DOHH2 (cell line): ENCODE data around the gene ARHGEF12.

Experiments
- H3F3A ChIP-seq: fragments of 200-600 bp; sonication (generic), shearing (Covaris generic); 2 replicates; pipeline ENCODE4 v1.6.0; 2016; ENCODE audit warnings: antibody characterized with exemption, mild to moderate bottlenecking; ENCODE audit not compliant: control insufficient read depth, insufficient read depth
- H3K27ac ChIP-seq: fragments of 200-600 bp; sonication (generic); 2 replicates; pipeline ENCODE4 v1.5.1; 2014; ENCODE audit warnings: low read depth, mild to moderate bottlenecking, low read length, moderate library complexity
- H3K27me3 ChIP-seq: fragments of 200-600 bp; sonication (generic); 2 replicates; pipeline ENCODE4 v1.6.1; 2014; ENCODE audit warnings: mild to moderate bottlenecking, low read length, mixed read lengths; ENCODE audit not compliant: control insufficient read depth
- H3K36me3 ChIP-seq: fragments of 200-600 bp; sonication (generic); 2 replicates; pipeline ENCODE4 v1.6.1; 2014; ENCODE audit warnings: mild to moderate bottlenecking, low read length, moderate library complexity, mixed read lengths; ENCODE audit not compliant: control insufficient read depth
- H3K4me1 ChIP-seq: fragments of 200-600 bp; sonication (generic); 2 replicates; pipeline ENCODE4 v1.6.1; 2014; ENCODE audit warnings: mild to moderate bottlenecking, low read length, mixed read lengths; ENCODE audit not compliant: control insufficient read depth
- H3K4me2 ChIP-seq: fragments of 200-600 bp; sonication (generic); 2 replicates; pipeline ENCODE4 v1.6.0; 2014; ENCODE audit warnings: mild to moderate bottlenecking, low read length, moderate library complexity
- H3K4me3 ChIP-seq: fragments of 200-600 bp; sonication (generic); 2 replicates; pipeline ENCODE4 v1.5.1; 2014; ENCODE audit warnings: mild to moderate bottlenecking, low read length, mixed read lengths
- H3K79me2 ChIP-seq: fragments of 200-600 bp; sonication (generic); 2 replicates; pipeline ENCODE4 v1.6.1; 2014; ENCODE audit warnings: mild to moderate bottlenecking, low read length, mixed read lengths; ENCODE audit not compliant: control insufficient read depth
- H3K9me2 ChIP-seq: fragments of 200-600 bp; sonication (generic); replicated peaks from 2 replicates; pipeline ENCODE4 v1.6.1; 2014; ENCODE audit warnings: mild to moderate bottlenecking, low read length, mixed read lengths; ENCODE audit not compliant: control insufficient read depth
- H3K9me3 ChIP-seq: fragments of 200-600 bp; sonication (generic); 2 replicates; pipeline ENCODE4 v1.6.1; 2014; ENCODE audit warnings: antibody characterized with exemption, low read length, mixed read lengths; ENCODE audit not compliant: control insufficient read depth, insufficient read depth
- H4K20me1 ChIP-seq: fragments of 200-600 bp; sonication (generic); 2 replicates; pipeline ENCODE4 v1.6.0; 2014; ENCODE audit warnings: low read depth, mild to moderate bottlenecking, antibody characterized with exemption, low read length, moderate library complexity; ENCODE audit not compliant: control insufficient read depth, insufficient read depth
- EZH2phosphoT487 ChIP-seq: fragments of 200-600 bp; sonication (generic); IDR thresholded peaks from 2 replicates; pipeline ENCODE4 v1.6.1; 2017; ENCODE audit warnings: borderline replicate concordance, mild to moderate bottlenecking, antibody characterized with exemption, low read length, moderate library complexity, mixed read lengths
- TF ChIP-seq, protein P1 (sequence below): fragments of 200-600 bp; sonication (generic); IDR thresholded peaks from one replicate; pipeline ENCODE4 v1.5.1; 2014; ENCODE audit warnings: antibody characterized with exemption, mild to moderate bottlenecking, low read depth, low read length; ENCODE audit not compliant: poor library complexity, severe bottlenecking

ARHGEF12 gene

DNA sequence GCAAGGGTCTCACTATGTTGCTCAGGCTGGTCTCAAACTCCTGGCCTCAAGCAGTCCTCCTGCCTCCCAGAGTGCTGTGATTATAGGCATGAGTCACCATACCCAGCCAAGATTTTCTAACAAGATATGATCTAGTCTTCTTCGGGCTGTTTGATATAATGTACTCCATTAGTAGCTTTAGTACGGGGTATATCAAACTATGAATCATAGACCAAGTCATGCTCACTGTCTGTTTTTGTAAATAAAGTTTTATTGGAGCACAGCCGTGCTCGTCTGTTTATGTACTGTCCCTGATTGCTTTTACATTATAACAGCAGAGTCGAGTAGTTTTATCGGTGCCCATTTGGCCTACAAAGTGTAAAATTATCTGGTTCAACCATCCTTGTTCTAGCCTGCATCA lies 131.4 kb downstream of the ARHGEF12 start:
- no peaks in the 10 kb centered on the region for H4K20me1 ChIP-seq
- no peak overlapping the region for H3K27ac ChIP-seq
- H3K4me2 ChIP-seq = no peak overlapping the region
- no peaks in the 10 kb centered on the region for H3K79me2 ChIP-seq
- H3F3A ChIP-seq = no peaks in the 10 kb centered on the region
- peaks cover 8% of the 10 kb centered on the region; the same call in 1 of the 2 replicates for H3K36me3 ChIP-seq
- no peaks in the 10 kb centered on the region for H3K9me3 ChIP-seq
- H3K9me2 ChIP-seq = no peaks in the 10 kb centered on the region
- no peak overlapping the region for H3K4me3 ChIP-seq
- no peaks in the 10 kb centered on the region for H3K27me3 ChIP-seq
- TF ChIP-seq EZH2phosphoT487 = no peak
- TF ChIP-seq, protein P1, sequence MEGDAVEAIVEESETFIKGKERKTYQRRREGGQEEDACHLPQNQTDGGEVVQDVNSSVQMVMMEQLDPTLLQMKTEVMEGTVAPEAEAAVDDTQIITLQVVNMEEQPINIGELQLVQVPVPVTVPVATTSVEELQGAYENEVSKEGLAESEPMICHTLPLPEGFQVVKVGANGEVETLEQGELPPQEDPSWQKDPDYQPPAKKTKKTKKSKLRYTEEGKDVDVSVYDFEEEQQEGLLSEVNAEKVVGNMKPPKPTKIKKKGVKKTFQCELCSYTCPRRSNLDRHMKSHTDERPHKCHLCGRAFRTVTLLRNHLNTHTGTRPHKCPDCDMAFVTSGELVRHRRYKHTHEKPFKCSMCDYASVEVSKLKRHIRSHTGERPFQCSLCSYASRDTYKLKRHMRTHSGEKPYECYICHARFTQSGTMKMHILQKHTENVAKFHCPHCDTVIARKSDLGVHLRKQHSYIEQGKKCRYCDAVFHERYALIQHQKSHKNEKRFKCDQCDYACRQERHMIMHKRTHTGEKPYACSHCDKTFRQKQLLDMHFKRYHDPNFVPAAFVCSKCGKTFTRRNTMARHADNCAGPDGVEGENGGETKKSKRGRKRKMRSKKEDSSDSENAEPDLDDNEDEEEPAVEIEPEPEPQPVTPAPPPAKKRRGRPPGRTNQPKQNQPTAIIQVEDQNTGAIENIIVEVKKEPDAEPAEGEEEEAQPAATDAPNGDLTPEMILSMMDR = no peak
- H3K4me1 ChIP-seq = no peaks in the 10 kb centered on the region

DNA sequence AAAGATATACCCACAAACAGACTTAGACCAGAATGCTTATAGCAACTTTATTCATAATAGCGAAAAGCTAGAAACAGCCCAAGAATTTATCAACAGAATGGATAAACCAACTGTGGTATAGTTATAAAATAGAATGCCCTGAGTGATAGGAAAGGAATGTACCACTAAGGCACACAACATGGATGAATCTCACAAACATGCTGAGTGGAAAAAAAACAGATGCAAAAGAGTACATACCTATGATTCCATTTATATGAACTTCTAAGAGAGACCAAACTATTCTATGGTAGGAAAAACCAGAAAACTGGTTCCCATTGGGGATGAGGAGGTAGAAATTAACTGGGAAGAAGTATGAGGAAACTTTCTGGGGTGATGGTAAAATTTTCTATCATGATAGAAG lies 134.9 kb downstream of the ARHGEF12 start:
- Histone ChIP-seq H4K20me1 (no peaks in the 10 kb centered on the region), H3F3A (no peaks in the 10 kb centered on the region), H3K79me2 (no peaks in the 10 kb centered on the region), H3K4me2 (no peak overlapping the region), H3K9me2 (no peaks in the 10 kb centered on the region), H3K9me3 (no peaks in the 10 kb centered on the region), H3K4me3 (no peak overlapping the region), H3K27ac (no peak overlapping the region), H3K36me3 (peaks cover 6% of the 10 kb centered on the region; the same call in 1 of the 2 replicates), H3K4me1 (no peaks in the 10 kb centered on the region), H3K27me3 (no peaks in the 10 kb centered on the region)
- TF ChIP-seq EZH2phosphoT487 = no peak
- TF ChIP-seq, protein P1 = no peak

DNA sequence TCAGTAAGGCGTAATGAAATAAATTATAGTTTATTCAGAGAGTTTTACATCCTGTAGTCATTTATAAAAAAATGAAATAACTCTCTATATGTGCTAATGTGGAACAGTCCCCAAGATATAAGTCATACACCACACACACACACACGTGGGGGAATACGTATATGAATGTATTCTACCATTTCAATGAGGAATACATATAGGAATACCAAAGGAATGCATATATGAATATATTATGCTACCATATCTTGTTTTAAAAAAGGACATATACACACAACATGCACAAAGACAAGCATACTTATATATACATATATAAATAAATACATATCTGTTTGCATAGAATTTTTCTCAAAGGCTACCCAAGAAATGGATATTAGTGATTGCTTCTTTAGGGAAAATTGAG lies 135.8 kb downstream of the ARHGEF12 start:
- no peaks in the 10 kb centered on the region for H3K9me2 ChIP-seq
- peaks cover 6% of the 10 kb centered on the region; the same call in 1 of the 2 replicates for H3K36me3 ChIP-seq
- H3K4me3 ChIP-seq = no peak overlapping the region
- no peak overlapping the region for H3K27ac ChIP-seq
- no peaks in the 10 kb centered on the region for H3K4me1 ChIP-seq
- no peaks in the 10 kb centered on the region for H3K79me2 ChIP-seq
- no peaks in the 10 kb centered on the region for H3F3A ChIP-seq
- TF ChIP-seq EZH2phosphoT487 = no peak
- TF ChIP-seq, protein P1 = no peak
- no peak overlapping the region for H3K4me2 ChIP-seq
- H4K20me1 ChIP-seq = no peaks in the 10 kb centered on the region
- no peaks in the 10 kb centered on the region for H3K27me3 ChIP-seq
- no peaks in the 10 kb centered on the region for H3K9me3 ChIP-seq

DNA sequence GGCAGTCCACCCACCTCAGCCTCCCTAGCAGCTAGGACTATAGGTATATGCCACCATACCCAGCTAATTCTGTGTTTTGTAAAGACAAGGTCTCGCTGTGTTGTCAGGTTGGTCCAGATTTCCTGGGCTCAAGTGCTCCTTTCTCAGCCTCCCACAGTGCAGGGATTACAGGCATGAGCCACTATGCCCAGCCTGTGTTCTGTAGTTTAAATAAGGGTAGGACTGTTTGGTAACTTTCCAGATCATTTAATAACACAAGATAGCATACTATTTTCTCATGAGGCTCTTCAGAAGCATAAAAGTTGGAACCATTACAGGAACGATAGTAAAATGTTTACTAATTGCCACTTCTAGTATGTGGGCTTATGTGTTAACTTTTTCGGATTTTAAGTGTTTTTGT lies 137.3 kb downstream of the ARHGEF12 start:
- H3K4me1 ChIP-seq = no peaks in the 10 kb centered on the region
- H3K9me3 ChIP-seq = no peaks in the 10 kb centered on the region
- H3K4me3 ChIP-seq = no peak overlapping the region
- H3K36me3 ChIP-seq = peaks cover 6% of the 10 kb centered on the region; the same call in 1 of the 2 replicates
- H3K9me2 ChIP-seq = no peaks in the 10 kb centered on the region
- no peak overlapping the region for H3K27ac ChIP-seq
- H3K4me2 ChIP-seq = no peak overlapping the region
- TF ChIP-seq, protein P1 = no peak
- no peak for TF ChIP-seq EZH2phosphoT487
- no peaks in the 10 kb centered on the region for H3F3A ChIP-seq
- no peaks in the 10 kb centered on the region for H3K27me3 ChIP-seq
- no peaks in the 10 kb centered on the region for H3K79me2 ChIP-seq
- no peaks in the 10 kb centered on the region for H4K20me1 ChIP-seq
